Neural cell (in vitro differentiated cells): ENCODE results near the gene ZBED4. TPM values are rescaled to one million over a fixed set of nuclear protein-coding genes. Genes with fewer than 3 reads are reported as not detected.

Experiments used
- H2AFZ ChIP-seq: fragments of 200-600, 300-800 bp; sonication (generic), shearing (Covaris generic); 2 replicates; pipeline ENCODE4 v1.6.0; 2014; ENCODE audit warnings: low read depth, mild to moderate bottlenecking, antibody characterized with exemption, low read length, moderate library complexity
- H3F3A ChIP-seq: fragments of 200-600 bp; shearing (Covaris generic); 2 replicates; pipeline ENCODE4 v1.6.1; 2016; ENCODE audit warnings: mild to moderate bottlenecking, moderate library complexity, mixed read lengths, antibody characterized with exemption, low read length; ENCODE audit not compliant: insufficient read depth, poor library complexity, severe bottlenecking
- H3K27ac ChIP-seq: fragments of 200-600, 300-800 bp; sonication (generic), shearing (Covaris generic); 2 replicates; pipeline ENCODE4 v1.5.1; 2014; ENCODE audit warnings: mild to moderate bottlenecking, low read length, moderate library complexity
- H3K27me3 ChIP-seq: fragments of 300-800, 200-600 bp; sonication (generic), shearing (Covaris generic); 2 replicates; pipeline ENCODE4 v1.6.0; 2014; ENCODE audit warnings: mild to moderate bottlenecking, low read depth, low read length, moderate library complexity; ENCODE audit not compliant: insufficient read depth
- H3K36me3 ChIP-seq: fragments of 300-800, 200-600 bp; sonication (generic), shearing (Covaris generic); 2 replicates; pipeline ENCODE4 v1.5.1; 2014; ENCODE audit warnings: mild to moderate bottlenecking, antibody characterized with exemption, low read length, moderate library complexity; ENCODE audit not compliant: insufficient read depth
- H3K4me2 ChIP-seq: fragments of 300-800, 200-600 bp; sonication (generic), shearing (Covaris generic); 2 replicates; pipeline ENCODE4 v1.6.0; 2014; ENCODE audit warnings: mild to moderate bottlenecking, low read length
- H3K4me3 ChIP-seq: fragments of 300-800, 200-600 bp; sonication (generic), shearing (Covaris generic); 2 replicates; pipeline ENCODE4 v1.5.1; 2014; ENCODE audit warnings: mild to moderate bottlenecking, low read length, moderate library complexity
- H3K79me2 ChIP-seq: fragments of 200-600 bp; shearing (Covaris generic); replicated peaks from 2 replicates; pipeline ENCODE4 v1.6.0; 2014; ENCODE audit warnings: mild to moderate bottlenecking, low read length, moderate library complexity; ENCODE audit not compliant: insufficient read depth
- H3K9ac ChIP-seq: fragments of 300-800, 200-600 bp; sonication (generic), shearing (Covaris generic); 2 replicates; pipeline ENCODE4 v1.6.1; 2016; ENCODE audit warnings: mild to moderate bottlenecking, low read length, mixed read lengths
- H3K9me2 ChIP-seq: fragments of 200-600 bp; shearing (Covaris generic); 2 replicates; pipeline ENCODE4 v1.6.1; 2016; ENCODE audit warnings: mild to moderate bottlenecking, low read length, mixed read lengths; ENCODE audit not compliant: insufficient read depth
- H3K9me3 ChIP-seq: fragments of 200-600, 300-800 bp; sonication (generic), shearing (Covaris generic); 2 replicates; pipeline ENCODE4 v1.6.1; 2016; ENCODE audit warnings: mild to moderate bottlenecking, mixed run types, low read length, moderate library complexity, mixed read lengths
- H4K20me1 ChIP-seq: fragments of 200-600 bp; shearing (Covaris generic); 2 replicates; pipeline ENCODE4 v1.6.1; 2016; ENCODE audit warnings: mild to moderate bottlenecking, mixed run types; ENCODE audit not compliant: insufficient read depth
- EP300 ChIP-seq: fragments of 450-650 bp; conservative IDR thresholded peaks from 2 replicates; pipeline ENCODE4 v1.6.1; 2014; ENCODE audit warnings: antibody characterized with exemption, mild to moderate bottlenecking, moderate library complexity; ENCODE audit not compliant: poor library complexity, severe bottlenecking
- EZH2 ChIP-seq: fragments of 200-600, 300-800 bp; shearing (Covaris generic), sonication (generic); IDR thresholded peaks from 2 replicates; pipeline ENCODE4 v1.6.1; 2014; ENCODE audit warnings: antibody characterized with exemption, low read length, borderline replicate concordance, mild to moderate bottlenecking; ENCODE audit not compliant: insufficient read depth, poor library complexity, severe bottlenecking
- MXI1 ChIP-seq: fragments of 450-650 bp; conservative IDR thresholded peaks from 2 replicates; pipeline ENCODE4 v1.6.1; 2014; ENCODE audit warnings: antibody characterized with exemption, mild to moderate bottlenecking; ENCODE audit not compliant: poor library complexity, severe bottlenecking
- POLR2AphosphoS5 ChIP-seq: IDR thresholded peaks from 2 replicates; pipeline ENCODE4 v1.6.1; 2012
- RAD21 ChIP-seq: fragments of 450-650 bp; conservative IDR thresholded peaks from 2 replicates; pipeline ENCODE4 v1.6.1; 2014; ENCODE audit warnings: antibody characterized with exemption, mild to moderate bottlenecking, moderate library complexity
- SMC3 ChIP-seq: fragments of 450-650 bp; conservative IDR thresholded peaks from 2 replicates; pipeline ENCODE4 v1.6.1; 2014; ENCODE audit warnings: antibody characterized with exemption, mild to moderate bottlenecking, moderate library complexity; ENCODE audit not compliant: poor library complexity
- TAF1 ChIP-seq: IDR thresholded peaks from 2 replicates; pipeline ENCODE4 v1.6.1; 2012; ENCODE audit warnings: low read depth
- polyA plus RNA-seq: library from polyadenylated mRNA; depleted of rRNA; stranded (reverse); fragments of >200 nt; gene quantifications from 2 replicates; pipeline ENCODE4 v1.2.3, GENCODE V29; 2014
- TF ChIP-seq, protein P1 (sequence below): IDR thresholded peaks from 2 replicates; pipeline ENCODE4 v1.6.1; 2012; ENCODE audit warnings: borderline replicate concordance
- TF ChIP-seq, protein P2 (sequence below): fragments of 450-650 bp; IDR thresholded peaks from 2 replicates; pipeline ENCODE4 v1.5.1; 2014; ENCODE audit warnings: antibody characterized with exemption, mild to moderate bottlenecking, moderate library complexity; ENCODE audit not compliant: poor library complexity, severe bottlenecking

The ZBED4 gene
- polyA plus RNA-seq, 1 donor from 2014 or later, result 15.0 TPM

DNA sequence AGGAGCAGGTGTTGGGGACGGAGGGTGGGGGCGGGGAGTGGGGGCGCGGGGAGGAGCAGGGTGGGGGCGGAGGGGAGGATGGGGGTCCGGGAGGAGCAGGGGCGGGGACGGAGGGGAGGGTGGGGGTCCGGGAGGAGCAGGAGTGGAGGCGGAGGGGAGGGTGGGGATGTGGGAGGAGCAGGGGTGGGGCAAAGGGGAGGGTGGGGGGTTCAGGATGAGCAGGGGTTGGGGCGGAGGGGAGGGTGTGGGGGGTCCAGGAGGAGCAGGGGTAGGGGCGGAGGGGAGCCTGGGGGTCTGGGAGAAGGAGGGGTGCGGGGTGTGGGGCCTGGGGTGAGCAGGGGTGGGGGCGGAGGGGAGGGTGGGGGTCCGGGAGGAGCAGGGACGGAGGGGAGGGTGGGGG lies 81.9 kb downstream of the ZBED4 start:
- Histone ChIP-seq H3K27me3 (no peaks in the 10 kb centered on the region), H3K9me3 (no peaks in the 10 kb centered on the region), H3F3A (no peaks in the 10 kb centered on the region), H3K4me2 (no peak overlapping the region), H3K79me2 (no peaks in the 10 kb centered on the region), H3K36me3 (no peaks in the 10 kb centered on the region), H3K4me3 (no peak overlapping the region), H4K20me1 (no peaks in the 10 kb centered on the region), H2AFZ (no peak overlapping the region), H3K9ac (no peak overlapping the region), H3K9me2 (no peaks in the 10 kb centered on the region), H3K27ac (no peak overlapping the region)
- TF ChIP-seq EZH2 (no peak), TAF1 (no peak), RAD21 (no peak)
- TF ChIP-seq, protein P1, sequence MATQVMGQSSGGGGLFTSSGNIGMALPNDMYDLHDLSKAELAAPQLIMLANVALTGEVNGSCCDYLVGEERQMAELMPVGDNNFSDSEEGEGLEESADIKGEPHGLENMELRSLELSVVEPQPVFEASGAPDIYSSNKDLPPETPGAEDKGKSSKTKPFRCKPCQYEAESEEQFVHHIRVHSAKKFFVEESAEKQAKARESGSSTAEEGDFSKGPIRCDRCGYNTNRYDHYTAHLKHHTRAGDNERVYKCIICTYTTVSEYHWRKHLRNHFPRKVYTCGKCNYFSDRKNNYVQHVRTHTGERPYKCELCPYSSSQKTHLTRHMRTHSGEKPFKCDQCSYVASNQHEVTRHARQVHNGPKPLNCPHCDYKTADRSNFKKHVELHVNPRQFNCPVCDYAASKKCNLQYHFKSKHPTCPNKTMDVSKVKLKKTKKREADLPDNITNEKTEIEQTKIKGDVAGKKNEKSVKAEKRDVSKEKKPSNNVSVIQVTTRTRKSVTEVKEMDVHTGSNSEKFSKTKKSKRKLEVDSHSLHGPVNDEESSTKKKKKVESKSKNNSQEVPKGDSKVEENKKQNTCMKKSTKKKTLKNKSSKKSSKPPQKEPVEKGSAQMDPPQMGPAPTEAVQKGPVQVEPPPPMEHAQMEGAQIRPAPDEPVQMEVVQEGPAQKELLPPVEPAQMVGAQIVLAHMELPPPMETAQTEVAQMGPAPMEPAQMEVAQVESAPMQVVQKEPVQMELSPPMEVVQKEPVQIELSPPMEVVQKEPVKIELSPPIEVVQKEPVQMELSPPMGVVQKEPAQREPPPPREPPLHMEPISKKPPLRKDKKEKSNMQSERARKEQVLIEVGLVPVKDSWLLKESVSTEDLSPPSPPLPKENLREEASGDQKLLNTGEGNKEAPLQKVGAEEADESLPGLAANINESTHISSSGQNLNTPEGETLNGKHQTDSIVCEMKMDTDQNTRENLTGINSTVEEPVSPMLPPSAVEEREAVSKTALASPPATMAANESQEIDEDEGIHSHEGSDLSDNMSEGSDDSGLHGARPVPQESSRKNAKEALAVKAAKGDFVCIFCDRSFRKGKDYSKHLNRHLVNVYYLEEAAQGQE, result no peak

- no peak for TF ChIP-seq SMC3
- no peak for TF ChIP-seq RAD21
- no peak for TF ChIP-seq POLR2AphosphoS5
- no peak for TF ChIP-seq TAF1
- TF ChIP-seq, protein P1, result no peak
- TF ChIP-seq, protein P2, sequence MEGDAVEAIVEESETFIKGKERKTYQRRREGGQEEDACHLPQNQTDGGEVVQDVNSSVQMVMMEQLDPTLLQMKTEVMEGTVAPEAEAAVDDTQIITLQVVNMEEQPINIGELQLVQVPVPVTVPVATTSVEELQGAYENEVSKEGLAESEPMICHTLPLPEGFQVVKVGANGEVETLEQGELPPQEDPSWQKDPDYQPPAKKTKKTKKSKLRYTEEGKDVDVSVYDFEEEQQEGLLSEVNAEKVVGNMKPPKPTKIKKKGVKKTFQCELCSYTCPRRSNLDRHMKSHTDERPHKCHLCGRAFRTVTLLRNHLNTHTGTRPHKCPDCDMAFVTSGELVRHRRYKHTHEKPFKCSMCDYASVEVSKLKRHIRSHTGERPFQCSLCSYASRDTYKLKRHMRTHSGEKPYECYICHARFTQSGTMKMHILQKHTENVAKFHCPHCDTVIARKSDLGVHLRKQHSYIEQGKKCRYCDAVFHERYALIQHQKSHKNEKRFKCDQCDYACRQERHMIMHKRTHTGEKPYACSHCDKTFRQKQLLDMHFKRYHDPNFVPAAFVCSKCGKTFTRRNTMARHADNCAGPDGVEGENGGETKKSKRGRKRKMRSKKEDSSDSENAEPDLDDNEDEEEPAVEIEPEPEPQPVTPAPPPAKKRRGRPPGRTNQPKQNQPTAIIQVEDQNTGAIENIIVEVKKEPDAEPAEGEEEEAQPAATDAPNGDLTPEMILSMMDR, result no peak
- TF ChIP-seq MXI1, result no peak
- TF ChIP-seq EZH2, result no peak
- no peak for TF ChIP-seq EP300
- peak overlapping the region; percentile 42 for H3K9ac ChIP-seq
- H3K79me2 ChIP-seq, result no peaks in the 10 kb centered on the region
- H3K4me2 ChIP-seq, result no peak overlapping the region
- no peak overlapping the region for H3K27ac ChIP-seq
- H3K4me3 ChIP-seq, result peak overlapping the region; percentile 55
- H2AFZ ChIP-seq, result no peak overlapping the region
- H3K9me3 ChIP-seq, result no peaks in the 10 kb centered on the region
- H3F3A ChIP-seq, result no peaks in the 10 kb centered on the region
- H4K20me1 ChIP-seq, result no peaks in the 10 kb centered on the region
- H3K27me3 ChIP-seq, result no peaks in the 10 kb centered on the region
- no peaks in the 10 kb centered on the region for H3K36me3 ChIP-seq
- H3K9me2 ChIP-seq, result no peaks in the 10 kb centered on the region
These were observed 82.7 kb downstream of the ZBED4 start for GRCh38 chr22:49936018-49936972.
